Endothelial cell of umbilical vein (primary cell): ENCODE data around the gene TPM4. TPM values are rescaled to one million over a fixed set of nuclear protein-coding genes. Genes with fewer than 3 reads are reported as not detected.

Source experiments
- BruUV-seq: library from RNA; stranded (reverse); fragments of 400-500 nt; replicated peaks from 2 replicates; lab custom pipeline; 2021; lab: Mats Ljungman, UMichigan
- CTCF ChIA-PET: fragments of 300-600, 350-600 bp; sonication (Branson Sonifier 250); formaldehyde crosslinking; loops from one replicate; lab custom pipeline; 2021; ENCODE audit warnings: antibody characterized with exemption, inconsistent platforms; lab: Charles Lee
- POLR2A ChIA-PET: fragments of 300-600, 350-600 bp; sonication (Branson Sonifier 250); formaldehyde crosslinking; loops from one replicate; lab custom pipeline; 2021; ENCODE audit warnings: antibody characterized with exemption, inconsistent platforms; lab: Charles Lee
- DNase-seq: peaks from one replicate; pipeline ENCODE4 v3.0.0-alpha.2; 2011; ENCODE audit warnings: low read depth, low spot score
- FAIRE-seq: peaks from 2 replicates; lab custom pipeline; 2011; peaks lifted over from hg19 to GRCh38; lab: Jason Lieb, UNC
- H2AFZ ChIP-seq: 2 replicates; pipeline ENCODE4 v1.6.0; 2012; ENCODE audit warnings: low read depth, low read length, control low read depth, inconsistent platforms
- H3K27ac ChIP-seq: 2 replicates; pipeline ENCODE4 v1.5.1; 2011; ENCODE audit warnings: low read depth, mild to moderate bottlenecking, control low read depth, low read length, moderate library complexity; ENCODE audit not compliant: insufficient read depth
- H3K27me3 ChIP-seq, 2 experiments: 2 replicates each; pipeline versions ENCODE4 v1.6.0 to v1.6.1; 2011; ENCODE audit warnings: low read length in 2 of 2, mixed read lengths in 1 of 2; ENCODE audit not compliant: control insufficient read depth in 2 of 2, insufficient read depth in 2 of 2
- H3K36me3 ChIP-seq, 2 experiments: 2 replicates in 1 of 2; 3 replicates in 1 of 2; pipeline ENCODE4 v1.5.1; 2011; ENCODE audit warnings: low read length in 2 of 2, mild to moderate bottlenecking in 1 of 2, moderate library complexity in 1 of 2; ENCODE audit not compliant: control insufficient read depth in 2 of 2, insufficient read depth in 2 of 2; ENCODE audit errors: extremely low read depth in 1 of 2
- H3K4me1 ChIP-seq: 3 replicates; pipeline ENCODE4 v1.5.1; 2011; ENCODE audit warnings: mild to moderate bottlenecking, low read length; ENCODE audit not compliant: control insufficient read depth, insufficient read depth; ENCODE audit errors: extremely low read depth
- H3K4me2 ChIP-seq: 2 replicates; pipeline ENCODE4 v1.6.1; 2011; ENCODE audit warnings: low read length, control low read depth, mixed read lengths; ENCODE audit not compliant: insufficient read depth
- H3K4me3 ChIP-seq, 3 experiments: fragments of 200-600 bp in 1 of 3; sonication (generic), shearing (Covaris generic) in 1 of 3; replicated peaks in 1 of 3; 2 replicates each; pipeline ENCODE4 v1.5.1; 2011 to 2016; ENCODE audit warnings: control low read depth in 3 of 3, low read length in 3 of 3, mild to moderate bottlenecking in 2 of 3, inconsistent platforms in 1 of 3, low read depth in 1 of 3, moderate library complexity in 1 of 3; ENCODE audit not compliant: insufficient read depth in 1 of 3
- H3K79me2 ChIP-seq: 2 replicates; pipeline ENCODE4 v1.6.0; 2012; ENCODE audit warnings: low read length, inconsistent platforms; ENCODE audit not compliant: control insufficient read depth, insufficient read depth
- H3K9ac ChIP-seq: replicated peaks from 2 replicates; pipeline ENCODE3; 2011; ENCODE audit warnings: low read length, control low read depth; ENCODE audit not compliant: insufficient read depth; ENCODE audit errors: extremely low read depth
- H3K9me1 ChIP-seq: replicated peaks from 3 replicates; pipeline ENCODE4 v1.6.0; 2011; ENCODE audit warnings: mild to moderate bottlenecking, low read length; ENCODE audit not compliant: control insufficient read depth, insufficient read depth; ENCODE audit errors: extremely low read depth
- H3K9me3 ChIP-seq: replicated peaks from 2 replicates; pipeline ENCODE4 v1.5.1; 2012; ENCODE audit warnings: low read length, inconsistent platforms; ENCODE audit not compliant: control insufficient read depth, insufficient read depth
- H4K20me1 ChIP-seq: replicated peaks from 2 replicates; pipeline ENCODE3; 2011; ENCODE audit warnings: mild to moderate bottlenecking, low read length; ENCODE audit not compliant: control insufficient read depth, insufficient read depth; ENCODE audit errors: extremely low read depth
- EZH2 ChIP-seq: IDR thresholded peaks from 2 replicates; pipeline ENCODE4 v1.6.1; 2012; ENCODE audit warnings: borderline replicate concordance, low read depth, mild to moderate bottlenecking, moderate library complexity, low read length, inconsistent platforms; ENCODE audit not compliant: severe bottlenecking
- FOS ChIP-seq: IDR thresholded peaks from 2 replicates; pipeline ENCODE4 v1.6.1; 2011; ENCODE audit warnings: mild to moderate bottlenecking, low read length, moderate library complexity, borderline replicate concordance; ENCODE audit not compliant: insufficient read depth
- GATA2 ChIP-seq: IDR thresholded peaks from 2 replicates; pipeline ENCODE4 v1.7.0; 2011; ENCODE audit warnings: low read depth, mild to moderate bottlenecking, moderate library complexity, mixed read lengths, low read length; ENCODE audit not compliant: insufficient read length, insufficient read depth
- JUN ChIP-seq: IDR thresholded peaks from 2 replicates; pipeline ENCODE4 v1.6.1; 2011; ENCODE audit warnings: borderline replicate concordance, low read depth; ENCODE audit not compliant: insufficient read length, insufficient read depth
- MAX ChIP-seq: IDR thresholded peaks from 2 replicates; pipeline ENCODE4 v1.6.1; 2011; ENCODE audit not compliant: insufficient read depth, insufficient read length
- MYC ChIP-seq: IDR thresholded peaks from one replicate; pipeline ENCODE4 v1.6.1; 2011; ENCODE audit warnings: mild to moderate bottlenecking, low read depth, low read length
- POLR2A ChIP-seq: IDR thresholded peaks from 2 replicates; pipeline ENCODE4 v1.6.1; 2012; ENCODE audit warnings: low read depth, mild to moderate bottlenecking, control low read depth, low read length
- POLR2AphosphoS5 ChIP-seq: IDR thresholded peaks from 2 replicates; pipeline ENCODE4 v1.6.1; 2012; ENCODE audit warnings: low read depth, mild to moderate bottlenecking, control low read depth, low read length, moderate library complexity; ENCODE audit not compliant: insufficient read depth
- dilution Hi-C: fragments of 300-500 bp; cut with MboI; formaldehyde crosslinking; loops from one replicate; pipeline ENCODE4 v1.15.0; 2019; ENCODE audit warnings: low sequenced_read_pairs; ENCODE audit not compliant: extremely low pct_ligation_motif_present
- intact Hi-C: fragments of 100-400 bp; cut with micrococcal nuclease; formaldehyde crosslinking; loops from one replicate; pipeline ENCODE4 v1.10.0; 2022
- polyA plus RNA-seq, 4 experiments: library from polyadenylated mRNA; depleted of rRNA in 3 of 4; stranded (reverse) in 3 of 4; unstranded in 1 of 4; fragments of >200 nt; gene quantifications; 2 replicates each; pipeline versions ENCODE4 v1.2.1 to v1.2.3, GENCODE V29; 2011 to 2012; ENCODE audit warnings: missing spikeins in 1 of 4
- total RNA-seq: library from RNA; stranded (reverse); gene quantifications from 2 replicates; pipeline ENCODE4 v1.2.3, GENCODE V29; 2021
- TF ChIP-seq, protein P1 (sequence below), 2 donors: IDR thresholded peaks; 1 replicate in 1 of 2; 2 replicates in 1 of 2; pipeline ENCODE4 v1.5.1; 2011; ENCODE audit warnings: low read length in 2 of 2, mild to moderate bottlenecking in 2 of 2, moderate library complexity in 2 of 2, control low read depth in 1 of 2, inconsistent platforms in 1 of 2, low read depth in 1 of 2; ENCODE audit not compliant: insufficient read depth in 1 of 2; ENCODE audit errors: extremely low read depth in 1 of 2

TPM4 gene
- total and polyA plus RNA-seq, 2 donors (not counting 3 experiments of a cell fraction or from before 2014, with no cell fraction given) = 430 to 924 TPM

- Histone ChIP-seq H3K4me2 (no peak overlapping the region), H3K27me3 (no peaks in the 10 kb centered on the region), H3K9me1 (no peaks in the 10 kb centered on the region), H2AFZ (no peak overlapping the region), H3K4me3 (no peak overlapping the region), H3K79me2 (no peaks in the 10 kb centered on the region), H3K36me3 (no peaks in the 10 kb centered on the region), H3K4me1 (peaks cover 12% of the 10 kb centered on the region), H3K9ac (no peak overlapping the region), H4K20me1 (no peaks in the 10 kb centered on the region), H3K27ac (no peak overlapping the region), H3K9me3 (no peaks in the 10 kb centered on the region)
- ChIA-PET POLR2A (interaction anchor here (1.2 kb wide), 1 partner anchor 36 kb away, joined by 7 read pairs; no protein-coding TSS in a partner anchor), CTCF (interaction anchor here (0.9 to 7.3 kb wide), 17 partner anchors 9 to 413 kb away, joined by 3 to 84 read pairs (median 24); partner anchors contain the start of genes FAM32A, RAB8A and TPM4)
- FAIRE-seq (no peak), DNase-seq (no peak)
- no TSS peak for BruUV-seq
- intact Hi-C loops (no loop called here), dilution Hi-C loops (no loop called here)
- TF ChIP-seq EZH2 (no peak), POLR2AphosphoS5 (no peak), GATA2 (no peak), FOS (no peak), POLR2A (no peak), MAX (no peak)
Measured at GRCh38 chr19:16042533-16043085, 33.7 kb upstream of the TPM4 start.

- DNase-seq (no peak), FAIRE-seq (no peak)
- Histone ChIP-seq H3K4me3 (no peak overlapping the region), H4K20me1 (no peaks in the 10 kb centered on the region), H3K9ac (no peak overlapping the region), H3K9me3 (no peaks in the 10 kb centered on the region), H3K27me3 (no peaks in the 10 kb centered on the region), H3K36me3 (no peaks in the 10 kb centered on the region), H3K4me1 (peaks cover 12% of the 10 kb centered on the region), H3K9me1 (no peaks in the 10 kb centered on the region), H2AFZ (no peak overlapping the region), H3K27ac (no peak overlapping the region), H3K4me2 (no peak overlapping the region), H3K79me2 (no peaks in the 10 kb centered on the region)
- POLR2A ChIA-PET = no interaction called here
- CTCF ChIA-PET = interaction anchor here (1.0 to 7.3 kb wide), 9 partner anchors 20 to 340 kb away, joined by 3 to 84 read pairs (median 39); partner anchors contain the start of genes FAM32A and TPM4
- TF ChIP-seq POLR2A (no peak), MAX (no peak), JUN (no peak), FOS (no peak), EZH2 (no peak), GATA2 (no peak), MYC (no peak), POLR2AphosphoS5 (no peak)
- TF ChIP-seq, protein P1, sequence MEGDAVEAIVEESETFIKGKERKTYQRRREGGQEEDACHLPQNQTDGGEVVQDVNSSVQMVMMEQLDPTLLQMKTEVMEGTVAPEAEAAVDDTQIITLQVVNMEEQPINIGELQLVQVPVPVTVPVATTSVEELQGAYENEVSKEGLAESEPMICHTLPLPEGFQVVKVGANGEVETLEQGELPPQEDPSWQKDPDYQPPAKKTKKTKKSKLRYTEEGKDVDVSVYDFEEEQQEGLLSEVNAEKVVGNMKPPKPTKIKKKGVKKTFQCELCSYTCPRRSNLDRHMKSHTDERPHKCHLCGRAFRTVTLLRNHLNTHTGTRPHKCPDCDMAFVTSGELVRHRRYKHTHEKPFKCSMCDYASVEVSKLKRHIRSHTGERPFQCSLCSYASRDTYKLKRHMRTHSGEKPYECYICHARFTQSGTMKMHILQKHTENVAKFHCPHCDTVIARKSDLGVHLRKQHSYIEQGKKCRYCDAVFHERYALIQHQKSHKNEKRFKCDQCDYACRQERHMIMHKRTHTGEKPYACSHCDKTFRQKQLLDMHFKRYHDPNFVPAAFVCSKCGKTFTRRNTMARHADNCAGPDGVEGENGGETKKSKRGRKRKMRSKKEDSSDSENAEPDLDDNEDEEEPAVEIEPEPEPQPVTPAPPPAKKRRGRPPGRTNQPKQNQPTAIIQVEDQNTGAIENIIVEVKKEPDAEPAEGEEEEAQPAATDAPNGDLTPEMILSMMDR (IDR thresholded peaks at IDR 0.05; ENCODE audit: extremely low read depth in 1 of 2, insufficient read depth in 1 of 2, low read depth in 1 of 2, low read length in 2 of 2) = no peak
- intact Hi-C loops (no loop called here), dilution Hi-C loops (no loop called here)
- no TSS peak for BruUV-seq
Measured at GRCh38 chr19:16043156-16043757, 33.0 kb upstream of the TPM4 start.
